Right hindlimb (tissue), 1 donor: ENCODE data around the gene ZNF407.
A peak's percentile ranks its signal among the peaks of the same experiment; 100 is the strongest.

Source experiments
- DNase-seq: peaks from one replicate; pipeline ENCODE4 v3.0.0-alpha.2; 2018

The ZNF407 gene

DNA sequence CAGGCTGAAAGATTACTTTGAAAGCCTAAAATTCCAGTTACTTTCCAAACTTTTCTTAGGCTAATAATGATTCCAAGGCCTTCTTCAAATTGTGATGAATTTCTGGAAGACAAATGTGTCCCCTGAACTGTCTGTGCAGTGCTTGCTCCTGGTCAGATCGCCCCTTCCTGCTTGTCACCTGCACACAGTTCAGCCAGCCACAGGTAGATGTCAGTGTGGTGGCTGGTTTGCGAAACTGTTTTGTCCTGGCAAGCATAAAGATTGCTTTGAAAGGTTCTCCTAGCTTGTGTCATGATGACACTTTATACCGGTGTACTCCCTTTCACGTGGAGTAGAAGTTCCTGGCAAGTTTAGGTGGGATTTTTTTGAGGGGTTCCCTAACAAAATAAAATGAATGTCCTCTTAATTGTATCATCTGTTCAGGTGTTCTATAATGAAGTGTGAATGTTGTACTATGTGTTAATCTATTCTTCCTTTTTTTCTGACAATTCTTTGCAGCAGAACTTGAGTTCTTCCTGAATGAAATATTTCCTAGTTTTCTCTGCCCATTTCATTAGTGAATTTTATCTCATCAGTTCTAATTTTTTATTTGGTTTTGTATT lies 298.8 kb downstream of the ZNF407 start:
- no peak for DNase-seq

DNA sequence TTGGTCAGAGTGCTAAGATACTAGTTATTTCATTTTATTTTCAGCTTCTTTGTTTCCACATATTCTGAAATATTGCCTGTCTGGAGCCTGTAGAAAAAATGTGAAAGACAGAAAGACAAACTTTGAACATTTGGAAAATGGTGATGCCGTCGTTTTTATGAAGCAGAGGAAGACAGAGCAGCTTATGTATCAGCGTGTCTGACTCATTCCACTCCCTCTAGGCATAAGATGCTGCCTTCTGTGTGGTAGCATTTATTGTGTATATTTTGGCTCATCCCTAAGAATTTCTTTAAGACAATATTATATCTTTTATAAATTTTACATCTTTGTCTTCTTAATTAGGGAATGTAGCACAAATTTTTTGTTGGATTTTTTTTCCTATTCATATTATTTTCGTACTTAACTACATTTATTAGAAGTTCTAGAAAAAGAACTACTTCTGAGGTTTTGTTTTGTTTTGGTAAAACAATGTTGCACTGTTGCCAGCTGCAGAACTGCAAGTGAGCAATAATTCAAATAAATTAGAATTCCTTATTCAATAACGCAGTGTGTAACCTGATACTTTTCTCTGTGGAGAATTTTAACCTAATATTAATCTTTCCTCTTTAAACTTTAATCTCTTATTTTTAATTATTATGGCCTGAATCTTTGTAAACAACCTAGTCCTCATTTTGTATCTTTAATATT lies 300.4 kb downstream of the ZNF407 start:
- DNase-seq, result no peak

DNA sequence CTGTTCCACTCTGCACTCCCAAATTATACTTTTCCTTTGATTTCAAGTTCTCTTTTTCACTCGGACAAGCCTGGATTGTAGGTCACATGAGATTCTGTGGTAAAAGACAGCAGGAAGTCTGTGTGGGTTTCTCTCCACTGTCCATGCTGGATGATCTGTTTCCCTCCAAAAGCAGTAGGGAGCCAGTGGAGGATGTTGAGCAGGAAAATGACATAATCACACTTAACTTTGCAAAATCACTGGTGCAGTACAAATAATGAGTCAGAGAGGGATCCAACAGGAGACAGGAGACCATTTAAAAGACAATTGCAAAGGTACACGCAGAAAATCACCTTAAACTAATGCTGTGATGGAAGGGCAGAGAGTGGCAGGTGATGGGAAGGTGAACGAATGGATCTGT lies 301.3 kb downstream of the ZNF407 start:
- DNase-seq, result no peak

DNA sequence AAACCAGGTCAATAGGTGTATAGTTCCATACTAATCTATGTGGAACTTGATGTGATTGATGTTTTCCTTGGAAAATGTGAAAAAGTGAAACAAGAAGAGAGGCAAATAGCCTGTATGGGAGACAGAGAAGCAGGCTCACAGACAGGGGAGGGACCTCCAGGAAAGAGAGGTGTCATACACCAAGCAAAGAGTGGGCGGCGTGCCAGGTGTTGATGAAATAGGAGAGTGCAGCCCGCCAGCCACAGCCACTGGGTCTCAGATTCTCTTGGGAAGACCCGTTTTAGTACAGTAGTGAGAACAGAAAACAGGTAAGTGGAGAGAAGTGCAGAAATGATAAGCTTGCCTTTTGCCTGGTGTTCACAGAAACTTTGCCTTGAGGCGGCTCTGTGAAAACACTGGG lies 301.9 kb downstream of the ZNF407 start:
- DNase-seq, result no peak

DNA sequence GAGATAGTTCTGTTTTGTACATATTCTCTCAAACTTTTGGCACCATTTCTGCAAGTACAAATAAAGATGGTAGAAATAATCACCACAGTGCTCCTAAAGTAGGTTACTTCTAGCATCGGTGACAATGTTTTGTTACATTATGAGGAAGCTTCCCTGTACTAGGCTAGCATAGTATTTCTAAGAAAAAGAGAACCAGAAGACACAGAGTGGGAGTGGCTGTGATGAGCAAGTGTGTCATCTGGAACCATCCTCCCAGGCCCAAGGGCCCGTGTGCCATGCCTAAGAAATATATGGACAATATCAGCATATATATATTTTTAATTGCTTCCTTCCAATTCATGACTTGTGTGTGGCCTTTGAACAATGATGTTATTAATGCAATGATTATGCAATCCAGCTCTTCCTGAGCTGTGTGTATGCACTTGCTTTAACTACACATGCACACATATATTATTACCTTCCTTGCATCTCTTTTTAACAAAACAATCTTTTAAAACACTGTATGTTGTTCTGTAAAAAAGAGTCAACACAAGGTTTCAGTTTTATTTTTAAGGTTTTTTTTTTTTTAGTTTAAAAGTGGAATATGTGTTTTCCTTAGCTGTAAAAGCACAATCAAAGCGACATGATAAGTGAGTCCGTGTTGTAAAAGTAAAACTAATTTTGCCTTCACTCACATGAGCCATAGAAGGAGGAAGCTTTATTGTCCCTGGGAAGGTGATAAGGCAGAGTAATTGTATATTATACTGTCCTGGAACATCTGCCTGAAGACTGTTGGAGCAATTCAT lies 303.9 kb downstream of the ZNF407 start:
- no peak for DNase-seq

DNA sequence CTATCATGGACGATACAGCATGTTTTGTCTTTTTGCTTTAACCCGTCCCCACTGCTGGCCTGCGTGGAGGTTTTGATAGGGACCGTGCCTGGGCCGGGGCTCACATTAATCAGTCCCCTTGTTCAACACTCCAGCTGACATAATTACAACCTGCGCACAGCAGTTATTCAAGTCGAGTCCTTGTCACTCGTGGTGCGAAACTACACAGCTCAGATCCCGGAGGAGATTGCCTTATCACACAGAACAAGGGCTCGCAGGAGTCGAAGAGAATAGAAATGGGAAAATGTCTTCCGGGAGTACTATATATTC lies 304.4 kb downstream of the ZNF407 start:
- no peak for DNase-seq

DNA sequence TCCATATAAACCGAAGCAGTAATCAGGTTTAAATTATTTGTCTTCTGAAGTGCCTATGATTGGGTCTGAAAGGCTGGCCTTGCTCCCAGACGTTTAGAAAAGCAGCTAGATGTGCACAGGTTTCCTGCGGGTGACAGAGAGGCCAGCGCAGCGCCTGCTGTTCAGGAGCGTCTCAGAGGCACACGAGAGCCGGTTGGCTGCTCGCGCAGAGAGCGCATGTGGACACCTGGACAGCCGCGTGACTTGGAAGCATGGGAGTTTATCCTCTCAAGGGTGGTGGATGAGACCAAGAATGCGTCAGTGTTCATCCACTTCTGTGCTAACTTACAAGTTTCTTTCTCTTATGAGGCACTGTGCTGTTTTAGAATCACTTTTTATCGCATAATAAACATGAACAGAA lies 307.6 kb downstream of the ZNF407 start:
- DNase-seq, result peak; percentile 58

DNA sequence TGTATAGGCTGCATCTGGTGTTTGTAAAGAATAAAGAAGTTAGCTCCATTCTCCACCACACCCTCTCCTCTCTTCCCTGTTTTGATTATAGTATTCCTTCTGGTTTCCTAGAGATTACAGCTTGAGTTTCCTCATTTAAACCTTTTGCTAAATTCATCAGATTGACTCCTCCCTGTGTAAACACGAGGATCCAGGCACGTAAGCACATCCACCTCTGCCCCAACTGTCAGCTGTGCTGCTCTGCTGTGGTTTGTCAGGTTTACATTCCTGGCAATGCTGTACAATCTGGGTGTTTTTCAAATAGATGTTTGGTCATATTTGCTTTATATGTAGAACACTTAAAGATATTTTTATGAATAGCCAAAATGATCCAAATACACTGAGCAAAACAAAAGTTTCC lies 308.5 kb downstream of the ZNF407 start:
- DNase-seq, result no peak

DNA sequence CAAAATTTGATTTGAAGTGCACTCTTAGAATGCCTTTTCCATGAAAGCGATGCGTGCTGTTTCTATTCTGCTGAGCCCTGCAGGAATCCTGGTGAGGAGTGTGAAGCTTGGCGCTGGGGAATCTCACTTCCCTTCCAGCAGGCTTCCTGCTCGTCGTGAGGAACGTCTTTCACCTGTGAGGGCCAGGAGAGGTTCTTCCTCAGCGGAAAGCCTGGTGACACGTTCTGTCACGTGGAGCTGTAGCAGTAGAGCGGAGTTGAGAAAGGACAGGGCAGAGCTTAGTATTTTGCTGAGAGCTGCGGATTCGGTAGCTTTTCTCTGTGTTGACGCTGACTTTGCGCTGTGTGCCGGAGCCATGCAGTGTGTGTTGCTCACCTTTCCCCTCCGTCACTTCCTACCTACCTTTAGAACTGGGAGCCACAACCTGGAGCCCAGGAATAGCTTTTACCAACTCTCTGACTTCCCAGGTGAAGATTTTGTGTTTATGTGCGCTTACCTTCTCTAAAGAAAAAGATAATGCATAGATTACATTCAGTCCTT lies 316.5 kb downstream of the ZNF407 start:
- no peak for DNase-seq

DNA sequence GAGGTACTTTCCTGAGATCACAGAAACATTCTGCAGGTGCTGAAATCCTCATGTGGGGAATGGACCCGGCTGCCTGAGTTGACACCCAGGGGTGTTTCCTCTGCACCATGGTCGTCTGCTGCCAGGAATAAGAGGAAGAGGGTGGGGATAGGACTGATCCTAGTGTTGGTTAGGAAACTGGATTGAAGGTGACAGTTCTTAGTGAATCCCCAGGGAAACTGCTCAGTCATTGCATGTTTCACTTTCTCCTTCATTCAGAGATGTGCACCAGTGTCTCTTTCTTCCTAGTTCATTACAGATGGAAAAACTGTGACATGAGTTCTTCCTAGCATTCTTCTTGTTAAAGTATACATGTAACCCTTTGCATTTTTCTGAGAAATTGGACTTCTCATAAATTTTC lies 317.0 kb downstream of the ZNF407 start:
- no peak for DNase-seq

DNA sequence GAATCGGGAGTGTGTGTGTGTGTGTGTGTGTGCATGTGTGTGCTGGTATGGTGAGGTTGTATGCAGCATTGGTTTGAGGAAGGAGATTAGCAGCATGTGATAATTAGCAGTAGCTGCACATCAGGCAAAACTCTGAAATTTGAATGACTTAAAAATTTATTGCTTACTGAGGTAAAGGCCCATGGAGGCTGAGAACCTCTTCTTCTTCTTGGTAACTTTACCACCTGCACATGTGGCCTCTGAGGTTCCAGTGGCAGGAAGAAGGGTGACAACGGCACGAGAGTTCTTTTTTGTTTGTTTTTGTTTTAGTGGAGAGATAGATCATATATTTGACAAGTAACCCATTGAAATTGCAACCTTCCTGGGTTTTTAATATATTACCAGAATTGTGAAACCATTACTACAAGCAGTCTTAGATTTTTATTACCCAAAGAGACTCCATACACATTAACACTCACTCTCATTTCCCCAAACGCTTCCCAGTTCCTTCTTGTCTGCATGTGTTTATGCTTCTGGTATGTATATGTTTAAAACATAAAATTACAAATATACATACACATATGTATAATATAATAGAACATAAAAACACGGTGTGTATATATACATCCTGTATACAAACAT lies 319.2 kb downstream of the ZNF407 start:
- DNase-seq, result no peak

DNA sequence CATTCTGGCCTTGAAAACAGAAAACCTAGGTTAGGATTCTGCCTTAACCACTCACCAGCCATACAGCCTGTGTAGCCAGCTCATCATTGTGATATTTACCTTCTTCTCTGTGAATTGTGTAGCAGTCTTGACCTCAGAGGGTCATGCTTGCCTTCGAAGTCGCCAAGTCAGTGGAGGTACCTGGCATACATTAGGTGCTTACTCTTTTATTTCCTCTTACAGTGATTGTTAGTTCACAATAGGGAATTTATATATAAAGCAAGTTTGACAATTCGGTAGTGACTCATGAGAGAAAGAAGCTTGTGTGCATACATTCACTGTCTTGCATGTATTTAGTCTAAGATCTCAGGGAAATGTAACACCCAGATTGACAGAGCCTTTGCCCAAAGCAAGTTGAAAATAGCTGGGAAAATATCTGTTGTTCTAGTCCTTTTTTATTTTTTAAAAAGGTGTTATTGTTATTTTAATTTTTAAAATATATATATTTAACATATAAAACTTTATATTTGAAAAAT lies 320.7 kb downstream of the ZNF407 start:
- DNase-seq, result no peak

DNA sequence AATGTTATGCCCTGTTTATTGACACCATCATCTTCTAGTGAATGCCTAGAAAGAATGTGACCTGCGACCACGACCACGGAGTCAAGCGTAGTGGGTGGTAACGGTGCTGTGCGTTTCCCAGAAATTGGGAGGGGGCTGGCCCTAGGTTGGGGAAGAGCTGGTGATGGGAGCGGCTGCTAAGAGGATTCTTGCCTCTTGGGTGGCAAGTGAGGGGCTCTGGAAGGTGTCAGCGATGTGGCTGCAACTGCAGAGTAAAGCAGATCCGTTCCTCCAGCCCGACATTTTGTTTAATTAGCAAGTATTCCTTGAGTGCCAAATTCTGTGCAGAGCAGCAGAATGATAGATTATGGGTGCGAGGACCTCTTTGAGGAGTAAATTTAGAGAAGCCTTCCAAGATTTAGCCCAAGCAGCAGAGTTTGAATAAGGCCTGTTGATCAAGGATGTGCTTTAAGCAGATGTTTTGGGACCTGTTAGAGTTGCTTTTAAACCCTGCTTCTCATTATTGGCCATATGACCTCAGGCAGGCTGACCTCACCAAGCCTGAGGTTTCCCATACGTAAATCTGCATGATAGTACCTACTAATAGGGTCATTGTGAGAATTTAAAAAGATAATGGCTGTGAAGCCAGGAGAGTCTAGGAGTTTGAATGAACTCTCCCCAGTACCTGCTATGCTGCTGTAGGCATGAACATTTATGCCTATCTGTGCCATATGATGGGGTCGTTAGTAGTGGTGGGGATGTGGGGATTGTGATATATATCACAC lies 323.6 kb downstream of the ZNF407 start:
- no peak for DNase-seq

DNA sequence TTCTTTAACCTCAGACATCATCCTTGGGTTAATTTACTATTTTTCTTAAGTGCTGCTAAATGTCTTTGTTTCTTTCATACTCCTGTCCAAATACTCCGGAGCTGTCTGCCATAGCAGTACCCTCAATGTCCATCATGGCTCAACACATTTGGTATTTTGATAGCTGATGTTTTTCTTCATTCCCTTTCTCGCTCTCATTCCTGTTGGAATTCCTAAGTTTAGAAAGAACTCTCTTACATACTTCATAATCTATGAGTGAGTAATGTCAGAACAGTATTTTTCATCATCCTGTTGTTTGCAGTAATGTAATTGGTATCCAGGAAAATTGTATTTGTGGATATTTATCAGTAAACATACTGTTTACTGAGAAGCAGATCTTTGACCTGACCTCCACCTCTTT lies 328.4 kb downstream of the ZNF407 start:
- no peak for DNase-seq

DNA sequence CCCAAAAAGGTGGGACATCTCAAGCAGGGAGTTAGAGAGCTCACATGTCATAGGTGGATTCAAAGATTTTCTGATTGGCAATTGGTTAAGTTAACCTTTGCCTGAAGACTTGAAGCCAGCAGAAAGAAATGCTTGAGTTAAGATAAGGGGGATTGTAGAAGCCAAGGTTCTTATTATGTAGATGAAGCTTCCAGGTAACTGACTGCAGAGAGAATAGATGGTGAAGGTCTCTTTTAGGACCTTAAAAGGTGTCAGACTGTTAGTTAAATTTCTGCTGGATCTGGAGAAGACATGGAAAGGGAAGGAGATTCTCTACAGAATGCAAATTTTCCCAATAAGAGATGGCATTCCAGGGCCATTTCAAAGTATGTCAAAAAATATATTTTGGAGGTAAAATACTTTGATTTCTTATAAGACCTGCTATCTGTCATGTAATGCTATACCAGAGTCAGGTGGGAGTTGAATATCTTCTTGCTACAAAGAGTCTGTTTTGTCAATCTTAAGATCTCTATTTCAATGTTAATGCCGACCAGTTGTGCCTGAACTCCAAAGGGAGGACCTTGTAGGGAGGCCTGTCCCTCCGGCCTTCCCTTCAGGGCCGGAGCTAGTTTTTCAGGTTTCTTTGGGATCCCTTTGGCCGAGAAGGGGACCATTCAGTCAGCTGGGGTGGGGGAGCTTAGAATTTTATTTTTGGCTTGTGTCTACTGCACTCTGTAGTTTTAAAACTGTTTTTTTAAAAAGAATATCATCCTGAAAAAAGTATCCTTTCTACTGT lies 330.7 kb downstream of the ZNF407 start:
- no peak for DNase-seq

DNA sequence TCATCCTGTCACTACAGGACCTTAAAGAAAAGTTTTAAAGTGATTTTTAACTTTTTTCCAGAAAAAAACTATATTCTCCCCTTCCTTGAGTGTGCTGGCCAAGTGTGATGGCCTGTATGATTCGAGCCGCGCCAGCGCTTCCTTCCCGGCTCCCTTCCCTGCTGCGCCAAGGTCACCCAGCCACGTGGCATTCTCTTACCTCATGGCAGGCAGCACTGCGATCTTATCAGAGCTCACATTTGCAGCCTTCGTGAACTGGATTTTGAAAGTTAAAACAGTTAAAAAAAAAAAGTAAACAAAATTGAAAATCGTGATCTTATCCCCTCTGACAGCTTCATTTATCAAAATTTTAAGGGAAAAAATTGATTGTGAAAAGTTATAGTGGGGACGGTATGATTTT lies 331.4 kb downstream of the ZNF407 start:
- no peak for DNase-seq

DNA sequence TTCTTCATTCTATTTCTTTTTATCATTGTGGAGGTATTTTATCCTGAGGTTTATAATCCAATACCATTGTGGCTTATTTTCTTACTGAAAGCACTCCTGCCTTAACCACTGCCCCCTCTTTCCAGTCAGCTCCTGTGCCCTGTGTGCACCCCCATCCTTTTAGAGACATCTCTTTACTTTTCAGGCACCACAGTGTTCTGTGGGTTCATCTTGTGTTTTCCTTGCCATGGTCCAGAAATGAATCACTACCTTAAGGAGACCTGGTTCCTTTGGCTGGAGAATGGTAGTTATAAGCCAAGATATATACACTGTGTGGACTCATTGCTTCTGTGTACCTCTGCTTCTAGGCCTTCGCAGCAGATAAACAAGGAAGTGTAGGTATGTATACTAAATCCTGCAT lies 332.9 kb downstream of the ZNF407 start:
- no peak for DNase-seq

DNA sequence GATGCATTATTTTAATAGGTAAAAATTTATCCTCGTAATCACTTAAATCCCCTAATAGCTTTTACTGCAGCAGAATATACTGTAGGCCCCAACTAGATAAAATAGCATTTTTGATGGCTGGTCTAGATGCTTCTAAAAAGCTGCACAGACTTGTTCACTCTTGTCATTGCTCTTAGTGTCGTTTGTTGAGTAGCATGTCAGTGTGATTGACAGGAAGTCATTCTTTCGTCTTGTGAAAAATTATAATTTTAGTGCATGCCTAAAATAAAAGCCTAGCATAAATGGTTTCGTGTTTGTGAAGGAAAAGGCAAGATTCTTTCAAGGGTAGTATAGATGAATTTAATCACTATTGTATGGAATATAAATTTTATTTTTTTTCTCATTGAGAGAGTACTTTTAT lies 336.3 kb downstream of the ZNF407 start:
- no peak for DNase-seq

DNA sequence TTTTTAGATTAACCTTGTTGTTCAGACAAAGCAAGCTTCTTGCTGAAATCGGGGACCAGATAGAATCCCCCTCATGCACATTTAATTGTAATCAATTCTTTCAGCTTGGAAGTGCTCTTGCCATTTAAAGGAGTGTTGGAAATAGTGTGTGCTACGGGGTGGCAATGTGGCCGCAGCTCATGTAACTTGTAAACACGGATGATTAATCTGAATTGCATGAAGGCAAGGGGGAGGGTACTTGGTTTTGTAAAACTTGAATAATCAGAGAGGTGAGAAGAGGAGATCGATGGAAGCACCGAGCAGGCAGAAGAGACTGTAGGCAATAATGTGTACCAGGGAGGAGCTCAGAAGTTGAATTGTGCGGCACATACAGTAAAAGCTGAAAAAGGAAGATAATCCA lies 337.8 kb downstream of the ZNF407 start:
- DNase-seq, result no peak

DNA sequence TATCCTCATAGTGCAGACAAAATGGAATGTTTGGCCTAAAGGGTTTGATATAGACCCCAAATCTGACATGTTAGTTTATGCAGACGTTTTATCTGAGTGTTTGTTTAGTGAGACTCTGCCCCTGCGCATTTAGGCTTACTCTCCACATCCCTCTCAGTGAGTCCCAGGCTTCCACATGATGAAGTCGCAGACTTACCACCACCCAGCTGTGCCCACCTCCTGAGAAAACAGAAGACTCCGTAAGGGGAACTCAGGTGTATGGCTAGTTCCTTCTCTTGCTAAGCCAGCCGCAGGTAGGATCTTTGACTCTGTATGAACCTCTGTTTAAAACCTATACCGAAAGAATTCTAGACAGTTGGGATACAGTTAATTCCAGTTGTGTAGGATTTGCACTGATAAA lies 338.7 kb downstream of the ZNF407 start:
- DNase-seq, result no peak

DNA sequence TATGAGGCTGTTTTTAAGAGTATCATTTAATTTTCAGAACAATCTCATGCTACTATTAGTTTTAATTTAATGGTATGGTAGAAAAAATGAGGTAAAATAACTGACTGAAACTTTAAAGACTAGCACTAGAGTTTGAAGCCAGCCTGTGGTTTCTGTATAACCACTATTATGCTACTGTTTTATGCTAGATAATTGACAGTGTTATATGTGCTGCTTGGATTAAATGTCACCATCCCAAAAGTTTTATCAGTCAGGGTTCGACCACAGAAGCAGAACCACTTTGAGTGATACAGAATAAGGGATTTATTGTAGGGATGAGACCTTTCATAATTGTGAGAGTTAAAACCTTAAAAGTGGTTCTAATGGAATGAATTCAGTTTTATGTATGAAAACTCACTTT lies 339.6 kb downstream of the ZNF407 start:
- DNase-seq, result no peak

DNA sequence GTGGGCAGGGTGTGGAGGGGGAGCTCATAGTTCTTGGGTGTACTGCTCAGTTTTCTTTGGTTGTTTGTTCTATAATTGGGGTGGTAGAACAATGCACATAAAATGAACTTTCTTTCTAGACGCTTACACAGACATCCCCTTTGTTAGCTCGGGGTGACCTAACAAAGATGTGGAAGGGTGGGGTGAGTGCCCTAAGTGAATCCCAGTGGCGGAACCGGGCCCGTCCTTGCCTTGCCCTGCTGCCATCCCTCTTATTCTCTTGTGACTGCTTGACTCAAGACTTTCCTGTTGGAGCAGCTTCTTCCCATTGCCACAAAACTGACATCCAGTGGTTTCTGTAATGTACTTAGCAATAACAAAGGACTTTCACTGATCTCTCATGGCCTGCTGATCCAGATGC lies 343.2 kb downstream of the ZNF407 start:
- no peak for DNase-seq
